DMS 273 (cell line): Measurements from ENCODE around the gene OMG.
"Not testable (repeated sequence)": the region's sequence is repeated elsewhere in the genome, so short reads cannot be mapped to it uniquely, and the experiment has no call there.

ENCODE experiments used
- DNase-seq: peaks from one replicate; lab custom pipeline; 2025; ENCODE audit not compliant: unreplicated experiment; lab: John Stamatoyannopoulos, UW

Gene OMG

DNA sequence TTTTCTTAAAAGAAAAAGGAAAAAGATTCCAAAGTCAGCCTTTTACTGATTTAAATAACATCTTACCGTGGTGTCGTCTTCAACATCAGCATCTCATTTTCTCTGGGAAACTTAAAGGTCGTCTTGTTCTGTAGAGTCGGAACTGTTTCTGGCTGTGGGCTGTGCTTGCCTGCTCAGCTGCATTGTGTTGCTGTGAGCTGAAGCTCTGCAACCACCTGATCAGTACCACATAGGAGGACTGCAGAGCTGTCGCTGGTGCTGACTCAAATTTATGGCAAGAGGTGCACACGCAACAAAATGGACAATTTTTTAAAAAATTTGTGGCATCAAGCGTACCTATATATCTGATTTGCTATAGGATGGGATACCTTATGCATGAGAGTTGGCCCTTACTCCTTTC, at the start of gene OMG:
TSS of gene OMG (minus strand) at position 150 of the 400 bp plus-strand sequence. CDS start 908 bp downstream, outside the sequence.
- DNase-seq: no peak

DNA sequence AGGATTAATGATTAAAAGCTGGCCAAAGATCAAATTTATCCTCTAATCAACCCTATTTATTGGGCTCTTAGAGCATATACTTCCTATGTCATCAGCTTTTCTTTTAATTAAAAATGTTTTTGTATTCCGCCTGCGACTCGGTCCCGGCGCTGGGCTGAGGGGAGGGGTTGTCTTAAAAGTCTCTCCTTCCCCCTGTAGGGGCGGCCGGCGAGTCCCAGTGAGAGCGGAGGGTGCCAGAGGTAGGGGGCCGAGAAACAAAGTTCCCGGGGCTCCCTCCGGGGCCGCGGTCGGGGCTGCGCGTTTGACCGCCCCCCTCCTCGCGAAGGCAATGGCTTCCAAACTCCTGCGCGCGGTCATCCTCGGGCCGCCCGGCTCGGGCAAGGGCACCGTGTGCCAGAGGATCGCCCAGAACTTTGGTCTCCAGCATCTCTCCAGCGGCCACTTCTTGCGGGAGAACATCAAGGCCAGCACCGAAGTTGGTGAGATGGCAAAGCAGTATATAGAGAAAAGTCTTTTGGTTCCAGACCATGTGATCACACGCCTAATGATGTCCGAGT, 48.2 kb upstream of the OMG start:
- DNase-seq: not testable (repeated sequence)

- no peak for DNase-seq
Observed at GRCh38 chr17:31339906-31340661, 43.0 kb upstream of the OMG start.

DNA sequence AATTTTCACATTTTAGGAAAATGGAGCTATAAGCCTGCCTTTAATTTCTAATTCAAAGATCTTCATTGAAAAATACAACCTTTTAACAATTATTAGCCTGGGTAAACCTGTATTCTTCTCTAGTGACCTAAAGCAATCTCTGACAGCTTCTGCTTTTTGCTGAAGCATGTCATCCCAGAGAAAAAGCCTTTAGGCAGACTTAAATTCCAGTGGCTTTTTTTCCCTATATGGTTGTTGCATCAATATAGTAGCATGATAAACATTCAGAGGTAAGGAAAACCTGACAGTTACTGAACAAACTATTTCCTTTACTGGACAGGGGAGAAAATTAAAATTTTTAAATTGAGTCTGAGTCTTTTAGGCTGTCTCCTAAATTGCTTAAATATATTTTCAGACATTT, 32.2 kb upstream of the OMG start:
- no peak for DNase-seq

DNA sequence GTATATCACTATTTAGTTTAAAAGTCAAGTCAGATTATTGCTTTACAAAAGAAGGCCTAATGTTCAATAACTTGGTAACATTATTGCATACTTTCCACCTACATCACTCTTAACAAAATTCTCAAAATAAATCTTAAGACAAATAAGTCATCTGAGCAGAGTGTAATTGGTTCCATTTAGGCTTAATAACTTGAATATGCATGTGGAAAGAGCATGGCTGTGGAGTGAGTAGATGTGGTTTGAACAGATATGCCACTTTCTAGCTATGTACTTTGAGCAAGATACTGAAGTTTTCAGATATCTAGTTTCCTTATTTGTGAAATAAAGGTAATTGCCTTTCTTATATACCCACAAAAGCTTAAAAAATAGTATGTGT, 31.1 kb upstream of the OMG start:
- DNase-seq: no peak

GRCh38 chr17:31327534-31328159, 30.6 kb upstream of the OMG start:
- DNase-seq: no peak

- DNase-seq: no peak
Observed at GRCh38 chr17:31323551-31323950, 26.5 kb upstream of the OMG start.

GRCh38 chr17:31321966-31322365, 24.9 kb upstream of the OMG start:
- no peak for DNase-seq

- no peak for DNase-seq
Observed at GRCh38 chr17:31321481-31321880, 24.4 kb upstream of the OMG start, which contains the start of gene EVI2A. Gene EVI2A, minus strand, starts transcription at chr17:31321622. Its CDS starts 2,609 bp downstream, at chr17:31319013.

DNA sequence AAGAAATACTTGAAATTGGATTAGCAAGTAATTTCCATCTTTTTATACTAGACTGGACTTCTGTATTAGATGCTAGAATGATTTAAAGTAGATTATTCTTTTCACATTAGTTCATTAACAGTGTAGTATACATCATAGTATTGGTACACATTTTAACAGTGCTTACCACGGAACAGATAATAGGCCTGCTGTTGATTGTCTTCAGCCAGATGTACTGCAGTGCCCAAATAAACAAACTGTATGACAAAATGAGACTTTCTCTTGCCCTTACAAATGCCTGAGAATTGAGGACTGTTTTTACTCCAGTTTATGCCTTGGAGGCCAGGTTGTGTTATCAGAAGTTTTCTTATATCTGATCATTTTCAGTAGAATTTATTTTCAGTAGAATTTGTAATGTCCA, 23.8 kb upstream of the OMG start:
- no peak for DNase-seq

GRCh38 chr17:31320241-31320640, 23.2 kb upstream of the OMG start:
- DNase-seq: no peak

DNA sequence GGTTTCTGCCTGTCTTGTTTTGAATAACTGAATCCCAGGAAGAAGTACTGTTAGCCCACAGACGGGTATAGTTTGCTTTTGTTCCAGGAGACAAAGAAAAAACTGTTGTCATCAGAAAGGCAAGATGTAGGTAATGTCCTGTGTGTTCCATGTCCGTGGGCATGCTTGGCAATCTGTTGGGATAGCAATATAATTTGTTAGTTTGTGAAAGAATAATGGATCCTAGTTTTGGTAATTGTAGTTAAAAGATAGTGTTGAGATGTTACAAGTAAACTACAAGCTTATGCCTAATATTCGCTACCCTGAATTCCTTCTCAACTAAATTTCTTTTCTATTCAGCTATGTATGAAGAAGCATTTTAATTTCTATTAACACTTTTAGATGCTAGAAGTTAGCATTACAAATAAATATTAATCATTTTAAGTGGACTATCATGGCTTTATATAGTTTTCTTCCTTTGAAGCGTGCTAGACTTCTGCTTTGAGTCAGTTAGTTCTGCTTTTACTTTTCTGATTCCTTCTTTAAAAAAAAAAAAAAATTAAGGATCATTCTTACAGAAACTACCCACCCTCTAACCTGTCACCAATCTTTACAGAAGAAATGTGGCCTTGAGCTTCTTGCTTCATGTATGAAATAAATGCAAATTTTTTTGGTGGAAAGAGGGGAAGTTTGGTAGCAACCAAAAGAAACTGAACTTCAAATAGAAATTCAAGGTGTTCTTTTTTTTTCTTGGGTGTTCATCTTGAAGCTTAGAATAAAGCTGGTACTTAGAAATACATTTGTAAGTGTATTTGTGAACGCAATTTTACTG, 22.0 kb upstream of the OMG start:
- DNase-seq: no peak

DNA sequence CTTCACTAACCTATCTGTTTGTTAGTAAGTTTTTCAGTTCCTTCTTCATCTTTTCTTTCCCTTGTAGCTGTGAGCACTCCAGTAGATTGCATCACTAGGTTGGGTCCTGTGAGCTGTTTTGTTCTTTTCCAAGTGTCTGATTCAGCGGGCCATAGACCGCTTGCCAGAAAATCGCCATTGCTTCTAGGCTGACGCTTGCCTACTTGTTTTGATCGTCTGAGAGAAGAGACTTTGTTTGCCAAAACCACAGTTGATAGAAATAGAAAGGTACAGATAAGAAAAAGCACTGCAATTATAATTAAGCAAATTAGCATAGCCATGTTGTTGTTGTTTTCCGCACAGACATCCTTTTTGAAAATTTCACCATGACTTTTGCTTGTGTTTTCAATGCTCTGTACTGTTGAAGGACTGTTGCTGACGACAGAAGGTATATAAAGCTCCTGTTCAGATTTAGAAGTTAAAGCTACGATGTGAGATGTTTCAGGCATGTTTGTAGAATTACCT, 21.3 kb upstream of the OMG start:
- DNase-seq: peak; percentile 28

DNA sequence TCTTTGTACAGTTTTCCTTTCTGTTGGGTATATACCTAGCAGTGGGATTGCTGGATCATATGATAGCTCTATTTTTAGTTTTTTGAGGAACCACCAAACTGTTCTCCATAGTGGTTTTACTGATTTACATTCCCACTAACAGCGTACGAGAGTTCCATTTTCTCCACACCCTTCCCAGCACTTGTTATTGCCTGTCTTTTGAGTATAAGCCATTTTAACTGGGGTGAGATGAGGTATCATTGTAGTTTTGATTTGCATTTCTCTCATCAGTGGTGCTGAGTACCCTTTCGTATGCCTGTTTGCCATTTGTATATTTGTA, 17.7 kb upstream of the OMG start:
- no peak for DNase-seq

DNA sequence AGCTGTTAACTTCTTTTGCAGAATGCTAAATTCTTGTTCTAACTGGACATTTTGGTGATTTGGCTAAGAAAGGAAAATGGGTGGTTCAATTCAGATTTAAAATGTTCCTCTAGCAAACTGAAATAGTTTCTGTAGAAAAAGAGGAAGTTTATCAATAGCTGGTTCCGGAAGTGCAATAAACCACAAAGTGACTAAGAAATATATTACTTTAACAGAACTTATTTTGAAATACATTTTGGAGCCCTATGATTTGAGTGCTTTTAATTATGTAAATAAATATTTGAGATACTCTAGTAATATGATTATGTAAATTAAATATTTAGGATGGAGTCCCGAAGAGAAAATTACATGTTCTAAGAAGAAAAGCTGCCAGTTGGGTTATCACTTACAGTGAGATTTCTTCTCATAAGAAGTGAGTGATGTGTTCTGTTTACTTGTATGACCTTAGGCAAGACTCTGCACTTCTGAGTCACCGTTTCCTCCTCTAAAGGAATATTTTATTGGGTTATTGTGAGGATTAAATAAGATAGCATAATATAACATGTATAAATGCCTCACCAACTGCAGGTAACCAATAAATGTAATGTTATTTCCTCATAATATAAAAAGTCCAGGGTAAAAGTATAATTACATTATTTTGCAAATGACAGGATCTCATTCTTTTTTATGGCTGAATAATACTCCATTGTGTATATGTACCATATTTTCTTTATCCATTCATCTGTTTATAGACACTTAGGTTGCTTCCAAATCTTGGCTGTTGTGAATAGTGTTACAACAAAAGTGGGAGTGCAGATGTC, 17.1 kb upstream of the OMG start, which contains the start of gene EVI2B:
TSS of gene EVI2B (minus strand) at position 73 of the 800 bp plus-strand sequence. CDS start 8,445 bp downstream, outside the sequence.
- no peak for DNase-seq

DNA sequence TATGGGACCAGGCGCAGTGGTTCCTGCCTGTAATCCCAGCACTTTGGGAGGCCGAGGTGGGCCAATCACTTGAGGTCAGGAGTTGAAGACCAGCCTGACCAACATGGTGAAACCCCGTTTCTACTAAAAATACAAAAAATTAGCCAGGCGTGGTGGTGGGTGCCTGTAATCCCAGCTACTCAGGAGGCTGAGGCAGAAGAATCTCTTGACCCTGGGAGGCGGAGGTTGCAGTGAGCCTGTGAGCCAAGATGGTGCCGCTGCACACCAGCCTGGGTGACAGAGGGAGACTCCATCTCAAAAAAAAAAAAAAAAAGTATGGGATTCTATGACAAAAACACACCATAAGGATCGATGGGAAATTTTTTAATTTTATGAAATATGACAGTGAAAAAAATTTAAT, 15.2 kb upstream of the OMG start:
- not testable (repeated sequence) for DNase-seq

- no peak for DNase-seq
Observed at GRCh38 chr17:31311526-31311925, 14.5 kb upstream of the OMG start.

GRCh38 chr17:31310886-31311285, 13.8 kb upstream of the OMG start:
- DNase-seq: no peak

GRCh38 chr17:31310260-31310659, 13.2 kb upstream of the OMG start:
- DNase-seq: no peak

GRCh38 chr17:31309556-31309955, 12.5 kb upstream of the OMG start:
- DNase-seq: no peak
